ENCODE data around the gene TEX2.
"Not testable (repeated sequence)": the region's sequence is repeated elsewhere in the genome, so short reads cannot be mapped to it uniquely, and the experiment has no call there.

The TEX2 gene

GRCh38 chr17:64170286-64170685, 92.8 kb downstream of the TEX2 start:
- H3K36me3 ChIP-seq (replicated peaks in 1 of 2; ENCODE audit: control insufficient read depth in 2 of 2, insufficient read depth in 2 of 2, low read length in 2 of 2) = peaks cover 4 to 34% of the 10 kb centered on the region in 2 donors
- H3K27ac ChIP-seq (replicated peaks; ENCODE audit: low read length) = no peak overlapping the region
- no peak overlapping the region for H2BK120ac ChIP-seq (ENCODE audit: low read depth, low read length)
- H3K18ac ChIP-seq (ENCODE audit: low read length) = no peak overlapping the region
- no peaks in the 10 kb centered on the region for H3K27me3 ChIP-seq (ENCODE audit: control insufficient read depth in 3 of 3, insufficient read depth in 3 of 3, low read depth in 1 of 3, low read length in 3 of 3)
- no peak overlapping the region for H2BK5ac ChIP-seq (ENCODE audit: low read length)
- no peak overlapping the region for H3K4me3 ChIP-seq (ENCODE audit: low read length in 2 of 2)
- no peaks in the 10 kb centered on the region for H3K79me1 ChIP-seq (ENCODE audit: low read depth, low read length)
- no peak overlapping the region for H4K8ac ChIP-seq (ENCODE audit: low read depth, low read length)
- H3K14ac ChIP-seq (ENCODE audit: low read length) = no peak overlapping the region
- H3K23ac ChIP-seq (ENCODE audit: low read depth, low read length, poor library complexity) = no peak overlapping the region
- no peak for DNase-seq (ENCODE audit: low spot score)
- no peak overlapping the region for H3K9ac ChIP-seq (ENCODE audit: low read depth, low read length, poor library complexity)
- H3K9me3 ChIP-seq (replicated peaks in 1 of 2; ENCODE audit: control insufficient read depth in 2 of 2, insufficient read depth in 1 of 2, low read depth in 1 of 2, low read length in 2 of 2) = no peaks in the 10 kb centered on the region
- H2AFZ ChIP-seq (ENCODE audit: low read length) = no peak overlapping the region
- no peak overlapping the region for H3K4ac ChIP-seq (ENCODE audit: low read length)
- no peak overlapping the region for H2AK5ac ChIP-seq (ENCODE audit: low read depth, low read length)
- peaks cover 0 to 3% of the 10 kb centered on the region in 2 donors for H3K4me1 ChIP-seq (ENCODE audit: control insufficient read depth in 2 of 2, insufficient read depth in 1 of 2, low read depth in 1 of 2, low read length in 2 of 2)
- no CpG with 5 or more reads among the region's 4 CpGs for WGBS, 2 donors (ENCODE audit: extremely low coverage in 2 of 2, insufficient read length in 2 of 2, insufficient replicate concordance in 1 of 2)
- no peak overlapping the region for H3K4me2 ChIP-seq (ENCODE audit: insufficient read depth, low read length, poor library complexity, severe bottlenecking)
- H2BK15ac ChIP-seq (ENCODE audit: low read length) = no peak overlapping the region
- H4K91ac ChIP-seq (ENCODE audit: low read depth, low read length, poor library complexity) = no peak overlapping the region
- no peak overlapping the region for H2BK12ac ChIP-seq (ENCODE audit: low read length)

GRCh38 chr17:64167666-64168065, 95.4 kb downstream of the TEX2 start:
- H3K18ac ChIP-seq (ENCODE audit: low read length); H3K23ac ChIP-seq (ENCODE audit: low read depth, low read length, poor library complexity); H3K4me3 ChIP-seq (ENCODE audit: low read length in 2 of 2); H2BK15ac ChIP-seq (ENCODE audit: low read length); H3K27me3 ChIP-seq (ENCODE audit: control insufficient read depth in 3 of 3, insufficient read depth in 3 of 3, low read depth in 1 of 3, low read length in 3 of 3); H2BK12ac ChIP-seq (ENCODE audit: low read length); H3K27ac ChIP-seq (replicated peaks; ENCODE audit: low read length); H3K9me3 ChIP-seq (replicated peaks in 1 of 2; ENCODE audit: control insufficient read depth in 2 of 2, insufficient read depth in 1 of 2, low read depth in 1 of 2, low read length in 2 of 2); H3K4me1 ChIP-seq (ENCODE audit: control insufficient read depth in 2 of 2, insufficient read depth in 1 of 2, low read depth in 1 of 2, low read length in 2 of 2); H3K79me1 ChIP-seq (ENCODE audit: low read depth, low read length); H2AK5ac ChIP-seq (ENCODE audit: low read depth, low read length); H3K4me2 ChIP-seq (ENCODE audit: insufficient read depth, low read length, poor library complexity, severe bottlenecking); H3K4ac ChIP-seq (ENCODE audit: low read length); H2AFZ ChIP-seq (ENCODE audit: low read length); H3K14ac ChIP-seq (ENCODE audit: low read length); H2BK5ac ChIP-seq (ENCODE audit: low read length); H3K9ac ChIP-seq (ENCODE audit: low read depth, low read length, poor library complexity); H2BK120ac ChIP-seq (ENCODE audit: low read depth, low read length); H4K91ac ChIP-seq (ENCODE audit: low read depth, low read length, poor library complexity); DNase-seq (ENCODE audit: low spot score); H4K8ac ChIP-seq (ENCODE audit: low read depth, low read length): not testable (repeated sequence)
- WGBS, 2 donors (ENCODE audit: extremely low coverage in 2 of 2, insufficient read length in 2 of 2, insufficient replicate concordance in 1 of 2) = no CpG with 5 or more reads among the region's 3 CpGs
- H3K36me3 ChIP-seq (replicated peaks in 1 of 2; ENCODE audit: control insufficient read depth in 2 of 2, insufficient read depth in 2 of 2, low read length in 2 of 2) = peaks cover 4 to 29% of the 10 kb centered on the region in 2 donors

GRCh38 chr17:64166876-64167275, 96.2 kb downstream of the TEX2 start:
- no peak overlapping the region for H3K14ac ChIP-seq (ENCODE audit: low read length)
- no CpG with 5 or more reads among the region's 3 CpGs for WGBS, 2 donors (ENCODE audit: extremely low coverage in 2 of 2, insufficient read length in 2 of 2, insufficient replicate concordance in 1 of 2)
- H3K36me3 ChIP-seq (replicated peaks in 1 of 2; ENCODE audit: control insufficient read depth in 2 of 2, insufficient read depth in 2 of 2, low read length in 2 of 2) = peaks cover 4 to 29% of the 10 kb centered on the region in 2 donors
- H4K8ac ChIP-seq (ENCODE audit: low read depth, low read length) = no peak overlapping the region
- no peak overlapping the region for H2BK120ac ChIP-seq (ENCODE audit: low read depth, low read length)
- H3K23ac ChIP-seq (ENCODE audit: low read depth, low read length, poor library complexity) = no peak overlapping the region
- H3K4me1 ChIP-seq (ENCODE audit: control insufficient read depth in 2 of 2, insufficient read depth in 1 of 2, low read depth in 1 of 2, low read length in 2 of 2) = peaks cover 0 to 1% of the 10 kb centered on the region in 2 donors
- no peak for DNase-seq (ENCODE audit: low spot score)
- no peak overlapping the region for H2AFZ ChIP-seq (ENCODE audit: low read length)
- no peaks in the 10 kb centered on the region for H3K9me3 ChIP-seq (replicated peaks in 1 of 2; ENCODE audit: control insufficient read depth in 2 of 2, insufficient read depth in 1 of 2, low read depth in 1 of 2, low read length in 2 of 2)
- H2AK5ac ChIP-seq (ENCODE audit: low read depth, low read length) = no peak overlapping the region
- H3K18ac ChIP-seq (ENCODE audit: low read length) = no peak overlapping the region
- no peak overlapping the region for H3K4ac ChIP-seq (ENCODE audit: low read length)
- H2BK15ac ChIP-seq (ENCODE audit: low read length) = no peak overlapping the region
- H3K79me1 ChIP-seq (ENCODE audit: low read depth, low read length) = no peaks in the 10 kb centered on the region
- H3K4me3 ChIP-seq (ENCODE audit: low read length in 2 of 2) = no peak overlapping the region
- no peak overlapping the region for H3K27ac ChIP-seq (replicated peaks; ENCODE audit: low read length)
- no peak overlapping the region for H3K4me2 ChIP-seq (ENCODE audit: insufficient read depth, low read length, poor library complexity, severe bottlenecking)
- H3K9ac ChIP-seq (ENCODE audit: low read depth, low read length, poor library complexity) = no peak overlapping the region
- no peak overlapping the region for H2BK12ac ChIP-seq (ENCODE audit: low read length)
- H4K91ac ChIP-seq (ENCODE audit: low read depth, low read length, poor library complexity) = no peak overlapping the region
- H3K27me3 ChIP-seq (ENCODE audit: control insufficient read depth in 3 of 3, insufficient read depth in 3 of 3, low read depth in 1 of 3, low read length in 3 of 3) = no peaks in the 10 kb centered on the region
- no peak overlapping the region for H2BK5ac ChIP-seq (ENCODE audit: low read length)

- no peak overlapping the region for H2BK15ac ChIP-seq (ENCODE audit: low read length)
- no CpG with 5 or more reads among the region's 4 CpGs for WGBS, 2 donors (ENCODE audit: extremely low coverage in 2 of 2, insufficient read length in 2 of 2, insufficient replicate concordance in 1 of 2)
- H3K18ac ChIP-seq (ENCODE audit: low read length) = peak overlapping the region; percentile 19
Observed at GRCh38 chr17:64165347-64165746, 97.7 kb downstream of the TEX2 start.

More at GRCh38 chr17:64165347-64165746, 97.7 kb downstream of the TEX2 start:
- Histone ChIP-seq H3K4ac (ENCODE audit: low read length) (no peak overlapping the region), H3K4me2 (ENCODE audit: insufficient read depth, low read length, poor library complexity, severe bottlenecking) (no peak overlapping the region), H2BK120ac (ENCODE audit: low read depth, low read length) (no peak overlapping the region), H3K14ac (ENCODE audit: low read length) (no peak overlapping the region), H4K91ac (ENCODE audit: low read depth, low read length, poor library complexity) (no peak overlapping the region), H2AFZ (ENCODE audit: low read length) (no peak overlapping the region), H3K36me3 (replicated peaks in 1 of 2; ENCODE audit: control insufficient read depth in 2 of 2, insufficient read depth in 2 of 2, low read length in 2 of 2) (peaks cover 4 to 22% of the 10 kb centered on the region in 2 donors), H3K27ac (replicated peaks; ENCODE audit: low read length) (no peak overlapping the region), H3K9me3 (replicated peaks in 1 of 2; ENCODE audit: control insufficient read depth in 2 of 2, insufficient read depth in 1 of 2, low read depth in 1 of 2, low read length in 2 of 2) (no peaks in the 10 kb centered on the region), H2BK5ac (ENCODE audit: low read length) (no peak overlapping the region), H2AK5ac (ENCODE audit: low read depth, low read length) (no peak overlapping the region), H3K9ac (ENCODE audit: low read depth, low read length, poor library complexity) (no peak overlapping the region), H3K79me1 (ENCODE audit: low read depth, low read length) (no peaks in the 10 kb centered on the region), H2BK12ac (ENCODE audit: low read length) (no peak overlapping the region), H3K4me3 (ENCODE audit: low read length in 2 of 2) (peak overlapping the region in 1 of 2 donors; percentile 59), H3K23ac (ENCODE audit: low read depth, low read length, poor library complexity) (peak overlapping the region; percentile 34), H4K8ac (ENCODE audit: low read depth, low read length) (no peak overlapping the region), H3K4me1 (ENCODE audit: control insufficient read depth in 2 of 2, insufficient read depth in 1 of 2, low read depth in 1 of 2, low read length in 2 of 2) (peaks cover 0 to 1% of the 10 kb centered on the region in 2 donors), H3K27me3 (ENCODE audit: control insufficient read depth in 3 of 3, insufficient read depth in 3 of 3, low read depth in 1 of 3, low read length in 3 of 3) (no peaks in the 10 kb centered on the region)
- DNase-seq (ENCODE audit: low spot score) = no peak

Data from neuronal stem cell (in vitro differentiated cells).